GM12878 (cell line): ENCODE measurements around the gene SMARCB1. TPM values are rescaled to one million over a fixed set of nuclear protein-coding genes. Genes with fewer than 3 reads are reported as not detected.
A peak's percentile ranks its signal among the peaks of the same experiment; 100 is the strongest.

ENCODE experiments used
- ATAC-seq: fragments of 200-7000 bp; cut with Tn5 transposase; 3 replicates; pipeline ENCODE4 v1.9.1; 2020; ENCODE audit warnings: mild to moderate bottlenecking, moderate library complexity
- BruUV-seq: library from RNA; stranded (reverse); fragments of 400-500 nt; replicated peaks from 2 replicates; lab custom pipeline; 2021; lab: Mats Ljungman, UMichigan
- CTCF ChIA-PET: fragments of 300-600 bp; sonication (Branson Sonifier 250); formaldehyde crosslinking; extraction: SDS; loops from one replicate; lab custom pipeline; 2021; ENCODE audit warnings: inconsistent platforms; lab: Yijun Ruan, JAX
- POLR2A ChIA-PET: fragments of 350-600 bp; formaldehyde crosslinking; extraction: SDS; loops from one replicate; lab custom pipeline; 2021; ENCODE audit warnings: inconsistent platforms; lab: Charles Lee
- RAD21 ChIA-PET: fragments of 300-600 bp; sonication (Branson Sonifier 250); formaldehyde crosslinking; loops from one replicate; lab custom pipeline; 2023; ENCODE audit warnings: antibody characterized with exemption; ENCODE audit not compliant: unreplicated experiment; lab: Charles Lee
- SMC1A ChIA-PET: fragments of 300-600 bp; sonication (Branson Sonifier 250); formaldehyde crosslinking; loops from one replicate; lab custom pipeline; 2023; ENCODE audit not compliant: unreplicated experiment, uncharacterized antibody; lab: Charles Lee
- DNase-seq: peaks from one replicate; pipeline ENCODE4 v3.0.0-alpha.2; 2011; ENCODE audit warnings: low read depth, low spot score
- FAIRE-seq: peaks from 3 replicates; lab custom pipeline; 2011; peaks lifted over from hg19 to GRCh38; lab: Jason Lieb, UNC
- H2AFZ ChIP-seq: 2 replicates; pipeline ENCODE4 v1.6.0; 2011; ENCODE audit warnings: low read depth, low read length, control low read depth; ENCODE audit not compliant: control insufficient read depth
- H3K27ac ChIP-seq: 2 replicates; pipeline ENCODE4 v1.5.1; 2011; ENCODE audit warnings: control low read depth; ENCODE audit not compliant: control insufficient read depth, insufficient read depth
- H3K27me3 ChIP-seq, 2 experiments: replicated peaks in 1 of 2; 2 replicates each; pipeline versions ENCODE4 v1.6.0 to v1.6.1; 2011; ENCODE audit warnings: low read length in 1 of 2; ENCODE audit not compliant: control insufficient read depth in 2 of 2, insufficient read depth in 2 of 2
- H3K36me3 ChIP-seq, 2 experiments: 2 replicates each; pipeline ENCODE4 v1.5.1; 2011; ENCODE audit warnings: low read length in 1 of 2; ENCODE audit not compliant: control insufficient read depth in 2 of 2, insufficient read depth in 2 of 2
- H3K4me1 ChIP-seq: 2 replicates; pipeline ENCODE4 v1.6.1; 2011; ENCODE audit warnings: mild to moderate bottlenecking, low read length, moderate library complexity, mixed read lengths; ENCODE audit not compliant: control insufficient read depth, insufficient read depth
- H3K4me2 ChIP-seq: 2 replicates; pipeline ENCODE4 v1.6.0; 2011; ENCODE audit warnings: control low read depth; ENCODE audit not compliant: control insufficient read depth, insufficient read depth
- H3K4me3 ChIP-seq: fragments of 200-600 bp; sonication (generic); 2 replicates; pipeline ENCODE4 v1.5.1; 2016
- H3K79me2 ChIP-seq: 2 replicates; pipeline ENCODE4 v1.6.0; 2011; ENCODE audit warnings: low read length; ENCODE audit not compliant: control insufficient read depth, insufficient read depth
- H3K9ac ChIP-seq: 2 replicates; pipeline ENCODE4 v1.8.0; 2011; ENCODE audit warnings: low read length, control low read depth, mixed read lengths; ENCODE audit not compliant: control insufficient read depth, insufficient read depth
- H3K9me3 ChIP-seq: replicated peaks from 3 replicates; pipeline ENCODE4 v1.5.1; 2011; ENCODE audit warnings: mild to moderate bottlenecking, low read length; ENCODE audit not compliant: control insufficient read depth, insufficient read depth
- H4K20me1 ChIP-seq: 2 replicates; pipeline ENCODE4 v1.6.0; 2011; ENCODE audit not compliant: control insufficient read depth, insufficient read depth
- CREM ChIP-seq: IDR thresholded peaks from 2 replicates; pipeline ENCODE4 v1.6.1; 2014; ENCODE audit warnings: antibody characterized with exemption, low read depth
- HDAC2 ChIP-seq: fragments of 200-600 bp; sonication (generic); IDR thresholded peaks from 2 replicates; pipeline ENCODE4 v1.6.1; 2017
- NBN ChIP-seq: fragments of 450-650 bp; IDR thresholded peaks from 2 replicates; pipeline ENCODE4 v1.6.1; 2016
- NR2F1 ChIP-seq: fragments of 450-650 bp; conservative IDR thresholded peaks from 2 replicates; pipeline ENCODE4 v1.6.1; 2017; ENCODE audit warnings: mild to moderate bottlenecking
- POLR2A ChIP-seq: IDR thresholded peaks from 2 replicates; pipeline ENCODE4 v1.6.1; 2011; ENCODE audit warnings: low read depth, mild to moderate bottlenecking, low read length
- RAD21 ChIP-seq: IDR thresholded peaks from 2 replicates; pipeline ENCODE4 v1.6.1; 2011; ENCODE audit warnings: mild to moderate bottlenecking, low read depth, low read length, moderate library complexity; ENCODE audit not compliant: insufficient read depth
- SPI1 ChIP-seq: IDR thresholded peaks from 2 replicates; pipeline ENCODE4 v1.6.1; 2011; ENCODE audit warnings: low read depth, mild to moderate bottlenecking, low read length, moderate library complexity, borderline replicate concordance; ENCODE audit not compliant: insufficient read depth
- SREBF2 ChIP-seq: IDR thresholded peaks from 2 replicates; pipeline ENCODE4 v1.6.1; 2012; ENCODE audit warnings: mild to moderate bottlenecking, low read length
- WRNIP1 ChIP-seq: IDR thresholded peaks from 2 replicates; pipeline ENCODE4 v1.6.1; 2011; ENCODE audit warnings: low read depth, low read length, improper control_type of control experiment, borderline replicate concordance
- ZBED1 ChIP-seq: IDR thresholded peaks from 2 replicates; pipeline ENCODE4 v1.6.1; 2016; ENCODE audit warnings: borderline replicate concordance
- WGBS: methylation state at CpG from one replicate; pipeline ENCODE4 v1.1.6; 2016; ENCODE audit warnings: low lambda C conversion rate; ENCODE audit not compliant: insufficient replicate concordance, insufficient coverage; ENCODE audit errors: missing lambda C conversion rate; 5-methylcytosine and 5-hydroxymethylcytosine counted together
- in situ Hi-C: fragments of 300-500 bp; cut with MboI; formaldehyde crosslinking; loops from 9 replicates; pipeline ENCODE4 v1.14.3; 2018; ENCODE audit warnings: mixed read lengths
- intact Hi-C: fragments of 100-400 bp; cut with micrococcal nuclease; formaldehyde crosslinking; loops from one replicate; pipeline ENCODE4 v1.14.2; 2022; ENCODE audit not compliant: unreplicated experiment
- polyA plus RNA-seq, 11 experiments: library from polyadenylated mRNA; depleted of rRNA in 4 of 11; unstranded in 6 of 11; stranded (reverse) in 5 of 11; fragments of >200 nt; fragmentation: Nextera tagmentation in 4 of 11; fragmentation: Illumina TruSeq in 1 of 11; extraction: Ambion mirVana in 4 of 11; extraction: Trizol in 1 of 11; gene quantifications; 1 replicate in 1 of 11; 2 replicates in 10 of 11; pipeline versions ENCODE4 v1.2.1 to v1.2.3, GENCODE V29; 2011 to 2016; ENCODE audit warnings: inconsistent platforms in 2 of 11, missing spikeins in 2 of 11, low read depth in 1 of 11
- total RNA-seq, 4 experiments: library from RNA; depleted of rRNA in 3 of 4; stranded (reverse); fragments of >200 nt in 3 of 4; fragmentation: Illumina TruSeq in 1 of 4; extraction: Trizol in 1 of 4; gene quantifications; 2 replicates each; pipeline versions ENCODE4 v1.2.1 to v1.2.3, GENCODE V29; 2013 to 2021

The SMARCB1 gene
- total and polyA plus RNA-seq, 10 of the 15 experiments (the other 5 are each of a cell fraction or from before 2014, with no cell fraction given) = 9.1 to 215 (median 183) TPM

DNA sequence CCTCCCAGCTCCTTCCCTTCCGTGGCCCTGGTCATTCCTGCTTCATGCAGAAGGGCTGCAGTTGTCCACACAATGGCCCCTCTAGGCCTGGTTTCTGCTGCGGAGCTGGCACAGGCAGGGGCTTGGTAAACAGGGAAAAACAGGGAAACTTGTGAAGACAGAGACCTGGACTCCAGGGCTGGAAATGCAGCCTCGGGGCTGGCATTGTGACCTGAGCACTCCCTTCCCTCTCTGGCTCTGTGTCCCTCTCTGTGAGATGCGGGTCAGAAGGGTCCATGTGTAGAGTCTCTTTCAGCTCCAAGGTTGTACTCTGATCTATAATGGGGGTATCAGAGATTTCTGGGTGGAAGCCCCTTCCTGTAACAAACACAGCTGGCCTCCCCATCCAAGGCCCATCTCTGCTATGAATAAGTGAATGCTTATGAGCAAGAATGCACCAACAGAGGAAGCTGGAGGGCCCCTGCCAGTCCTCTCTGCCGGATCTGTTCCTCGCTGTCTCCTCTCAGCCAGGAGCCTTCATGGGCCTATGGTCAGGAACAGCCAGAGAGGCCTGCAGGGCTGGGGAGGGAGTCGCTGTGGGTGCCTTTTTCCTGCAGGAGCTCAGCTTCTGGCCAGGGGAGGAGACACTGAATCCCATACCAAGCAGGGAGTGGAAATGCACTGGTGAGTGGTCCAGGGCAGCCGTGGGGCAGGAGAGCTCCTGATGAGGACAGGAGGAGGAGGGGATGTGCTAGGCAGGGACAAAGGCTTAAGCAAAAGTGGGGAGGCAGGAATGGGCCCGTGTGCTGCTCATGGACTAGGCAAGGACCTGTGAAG, 58.7 kb downstream of the SMARCB1 start:
- no peaks in the 10 kb centered on the region for H3K27me3 ChIP-seq
- no peaks in the 10 kb centered on the region for H4K20me1 ChIP-seq
- intact Hi-C loops = loop anchor here (5.0 kb wide), 1 partner anchor 218 kb away; no protein-coding TSS in a partner anchor
- TF ChIP-seq NBN (no peak), NR2F1 (no peak), RAD21 (no peak), SREBF2 (no peak), SPI1 (no peak), ZBED1 (no peak), CREM (no peak), HDAC2 (no peak), POLR2A (no peak), WRNIP1 (no peak)
- TF ChIP-seq, all 136 proteins: peak for 0
- H3K79me2 ChIP-seq = no peaks in the 10 kb centered on the region
- in situ Hi-C loops = loop anchor here (5.0 kb wide), 2 partner anchors 218 to 298 kb away; no protein-coding TSS in a partner anchor
- DNase-seq (no peak), FAIRE-seq (no peak), ATAC-seq (no peak)
- BruUV-seq = no TSS peak
- H3K4me2 ChIP-seq = peak overlapping the region; percentile 60
- ChIA-PET POLR2A (interaction anchor here (0.6 to 4.2 kb wide), 9 partner anchors 13 to 115 kb away, joined by 3 to 21 read pairs (median 6); partner anchors contain the start of genes MIF, MMP11 and SLC2A11), SMC1A (interaction anchor here (0.8 to 3.4 kb wide), 16 partner anchors 9 to 302 kb away, joined by 3 to 40 read pairs (median 4); partner anchors contain the start of genes CHCHD10, MMP11, SLC2A11 and SMARCB1), CTCF (interaction anchor here (0.5 to 9.7 kb wide), 18 partner anchors 11 to 1320 kb away, joined by 3 to 197 read pairs (median 4); partner anchors contain the start of genes CHCHD10, MIF, SLC2A11 and SMARCB1), RAD21 (interaction anchor here (0.9 to 5.1 kb wide), 14 partner anchors 12 to 129 kb away, joined by 3 to 38 read pairs (median 6); partner anchors contain the start of genes CHCHD10, MMP11 and SLC2A11)
- H3K4me1 ChIP-seq = peaks cover 67% of the 10 kb centered on the region
- no peak overlapping the region for H3K9ac ChIP-seq
- peak overlapping the region; percentile 28 for H3K27ac ChIP-seq
- 77% methylated on average over 9 of the region's 9 CpGs for WGBS
- H3K36me3 ChIP-seq = no peaks in the 10 kb centered on the region
- no peaks in the 10 kb centered on the region for H3K9me3 ChIP-seq
- no peak overlapping the region for H3K4me3 ChIP-seq
- no peak overlapping the region for H2AFZ ChIP-seq
